Astrocyte of the hippocampus (primary cell): ENCODE measurements around the gene NHSL1.

Source experiments
- DNase-seq: peaks from one replicate; pipeline ENCODE4 v3.0.0; 2011; ENCODE audit warnings: low read depth, low spot score

Gene NHSL1

GRCh38 chr6:138465007-138465645 lies 34.2 kb downstream of the NHSL1 start:
- DNase-seq: peak; percentile 91

GRCh38 chr6:138464085-138464484 lies 35.2 kb downstream of the NHSL1 start:
- DNase-seq: no peak

- DNase-seq: no peak
These were observed 37.6 kb downstream of the NHSL1 start for GRCh38 chr6:138461647-138462046.

- no peak for DNase-seq
These were observed 42.9 kb downstream of the NHSL1 start for GRCh38 chr6:138456401-138456790.

- DNase-seq: no peak
These were observed 43.4 kb downstream of the NHSL1 start for GRCh38 chr6:138455746-138456400.

- DNase-seq: no peak
These were observed 44.1 kb downstream of the NHSL1 start for GRCh38 chr6:138454981-138455706.

- no peak for DNase-seq
These were observed 48.3 kb downstream of the NHSL1 start for GRCh38 chr6:138451043-138451442.

GRCh38 chr6:138450445-138450844 lies 48.8 kb downstream of the NHSL1 start:
- no peak for DNase-seq

GRCh38 chr6:138446821-138447220 lies 52.5 kb downstream of the NHSL1 start:
- DNase-seq: no peak

GRCh38 chr6:138443979-138444378 lies 55.3 kb downstream of the NHSL1 start:
- DNase-seq: no peak

GRCh38 chr6:138442663-138443062 lies 56.6 kb downstream of the NHSL1 start:
- DNase-seq: no peak

GRCh38 chr6:138441965-138442364 lies 57.3 kb downstream of the NHSL1 start:
- no peak for DNase-seq

GRCh38 chr6:138440758-138441357 lies 58.4 kb downstream of the NHSL1 start:
- DNase-seq: no peak

- no peak for DNase-seq
These were observed 59.0 kb downstream of the NHSL1 start for GRCh38 chr6:138440296-138440695.

- no peak for DNase-seq
These were observed 59.7 kb downstream of the NHSL1 start for GRCh38 chr6:138439546-138439945.

- no peak for DNase-seq
These were observed 64.4 kb downstream of the NHSL1 start for GRCh38 chr6:138434925-138435324.

- no peak for DNase-seq
These were observed 65.2 kb downstream of the NHSL1 start for GRCh38 chr6:138434096-138434495.

GRCh38 chr6:138432063-138432356 lies 67.3 kb downstream of the NHSL1 start:
- no peak for DNase-seq

- DNase-seq: no peak
These were observed 67.8 kb downstream of the NHSL1 start for GRCh38 chr6:138431256-138432062.

GRCh38 chr6:138430361-138431145 lies 68.7 kb downstream of the NHSL1 start:
- DNase-seq: no peak

GRCh38 chr6:138429761-138430160 lies 69.5 kb downstream of the NHSL1 start:
- DNase-seq: peak; percentile 29
